Calu3 (cell line): ENCODE data around the gene SMOC2. TPM values are rescaled to one million over a fixed set of nuclear protein-coding genes. Genes with fewer than 3 reads are reported as not detected.

Source experiments
- BruUV-seq: library from RNA; stranded (reverse); fragments of 400-500 nt; replicated peaks from 2 replicates; lab custom pipeline; 2021; lab: Mats Ljungman, UMichigan
- CTCF ChIA-PET: fragments of 300-600 bp; sonication (Branson Sonifier 250); formaldehyde crosslinking; loops from one replicate; lab custom pipeline; 2022; ENCODE audit warnings: antibody characterized with exemption; lab: Charles Lee
- DNase-seq: peaks from one replicate; pipeline ENCODE4 v3.0.0; 2022
- H3K27ac Mint-ChIP-seq: one replicate; pipeline ENCODE4 v1.8.0; 2022; ENCODE audit warnings: mixed read lengths; ENCODE audit not compliant: unreplicated experiment
- H3K27me3 Mint-ChIP-seq: one replicate; pipeline ENCODE4 v1.8.0; 2022; ENCODE audit warnings: mixed read lengths; ENCODE audit not compliant: unreplicated experiment
- H3K36me3 Mint-ChIP-seq: one replicate; pipeline ENCODE4 v1.8.0; 2022; ENCODE audit warnings: mild to moderate bottlenecking, moderate library complexity, mixed read lengths; ENCODE audit not compliant: insufficient read depth, unreplicated experiment
- H3K4me1 Mint-ChIP-seq: one replicate; pipeline ENCODE4 v1.8.0; 2022; ENCODE audit warnings: mild to moderate bottlenecking, low read depth, mixed read lengths; ENCODE audit not compliant: unreplicated experiment
- H3K4me3 Mint-ChIP-seq: one replicate; pipeline ENCODE4 v1.8.0; 2022; ENCODE audit warnings: mild to moderate bottlenecking, low read depth, moderate library complexity, mixed read lengths; ENCODE audit not compliant: unreplicated experiment
- H3K9me3 Mint-ChIP-seq: one replicate; pipeline ENCODE4 v1.8.0; 2022; ENCODE audit warnings: low read depth, mixed read lengths; ENCODE audit not compliant: unreplicated experiment
- CTCF ChIP-seq: fragments of 200-600 bp; IDR thresholded peaks from one replicate; pipeline ENCODE4 v1.8.0; 2022; ENCODE audit warnings: antibody characterized with exemption; ENCODE audit not compliant: unreplicated experiment
- intact Hi-C: fragments of 100-400 bp; cut with micrococcal nuclease; formaldehyde crosslinking; loops from one replicate; pipeline ENCODE4 v1.10.0; 2022; ENCODE audit not compliant: unreplicated experiment
- total RNA-seq: library from RNA; stranded (reverse); gene quantifications from 2 replicates; pipeline ENCODE4 v1.2.3, GENCODE V29; 2022

The SMOC2 gene
- total RNA-seq, 1 experiment from 2014 or later, result 1.1 TPM

GRCh38 chr6:168612586-168612985, 171.6 kb downstream of the SMOC2 start:
- Mint-ChIP-seq H3K4me3 (no peak overlapping the region), H3K27me3 (no peaks in the 10 kb centered on the region), H3K36me3 (no peaks in the 10 kb centered on the region), H3K27ac (no peak overlapping the region), H3K4me1 (peaks cover 31% of the 10 kb centered on the region), H3K9me3 (peaks cover 11% of the 10 kb centered on the region)
- CTCF ChIA-PET, result no interaction called here
- intact Hi-C loops, result no loop called here
- DNase-seq, result no peak
- TF ChIP-seq CTCF, result no peak
- no TSS peak for BruUV-seq

GRCh38 chr6:168615837-168616236, 174.9 kb downstream of the SMOC2 start:
- no peak overlapping the region for H3K4me3 Mint-ChIP-seq

GRCh38 chr6:168616816-168617765, 176.1 kb downstream of the SMOC2 start:
- TF ChIP-seq CTCF, result peak; percentile 53
- Mint-ChIP-seq H3K9me3 (peaks cover 14% of the 10 kb centered on the region), H3K27me3 (no peaks in the 10 kb centered on the region), H3K27ac (peak overlapping the region; percentile 54), H3K4me1 (peaks cover 36% of the 10 kb centered on the region), H3K36me3 (peaks cover 8% of the 10 kb centered on the region), H3K4me3 (no peak overlapping the region)
- peak; percentile 65 for DNase-seq
- intact Hi-C loops, result loop anchor here (1.0 to 5.0 kb wide), 3 partner anchors 70 to 267 kb away; no protein-coding TSS in a partner anchor
- CTCF ChIA-PET, result no interaction called here
- no TSS peak for BruUV-seq

More at GRCh38 chr6:168615837-168616236, 174.9 kb downstream of the SMOC2 start:
- no peak for DNase-seq
- CTCF ChIA-PET, result interaction anchor here (0.7 kb wide), 1 partner anchor 262 kb away, joined by 4 read pairs; no protein-coding TSS in a partner anchor
- TF ChIP-seq CTCF, result no peak
- no TSS peak for BruUV-seq
- Mint-ChIP-seq H3K27ac (peak overlapping the region; percentile 1), H3K4me1 (peaks cover 36% of the 10 kb centered on the region), H3K36me3 (peaks cover 8% of the 10 kb centered on the region), H3K9me3 (peaks cover 14% of the 10 kb centered on the region), H3K27me3 (no peaks in the 10 kb centered on the region)
- intact Hi-C loops, result loop anchor here (5.0 kb wide), 2 partner anchors 71 to 96 kb away; no protein-coding TSS in a partner anchor

GRCh38 chr6:168618546-168619315, 177.7 kb downstream of the SMOC2 start:
- Mint-ChIP-seq H3K9me3 (peaks cover 14% of the 10 kb centered on the region), H3K36me3 (peaks cover 8% of the 10 kb centered on the region), H3K4me3 (no peak overlapping the region), H3K4me1 (peaks cover 36% of the 10 kb centered on the region), H3K27me3 (no peaks in the 10 kb centered on the region), H3K27ac (peak overlapping the region; percentile 93)
- no peak for TF ChIP-seq CTCF
- CTCF ChIA-PET, result no interaction called here
- intact Hi-C loops, result loop anchor here (5.0 kb wide), 2 partner anchors 69 to 94 kb away; no protein-coding TSS in a partner anchor
- no peak for DNase-seq
- BruUV-seq, result no TSS peak
